ENCODE measurements around the gene BID.
"Not testable (repeated sequence)": the region's sequence is repeated elsewhere in the genome, so short reads cannot be mapped to it uniquely, and the experiment has no call there.

BID gene

DNA sequence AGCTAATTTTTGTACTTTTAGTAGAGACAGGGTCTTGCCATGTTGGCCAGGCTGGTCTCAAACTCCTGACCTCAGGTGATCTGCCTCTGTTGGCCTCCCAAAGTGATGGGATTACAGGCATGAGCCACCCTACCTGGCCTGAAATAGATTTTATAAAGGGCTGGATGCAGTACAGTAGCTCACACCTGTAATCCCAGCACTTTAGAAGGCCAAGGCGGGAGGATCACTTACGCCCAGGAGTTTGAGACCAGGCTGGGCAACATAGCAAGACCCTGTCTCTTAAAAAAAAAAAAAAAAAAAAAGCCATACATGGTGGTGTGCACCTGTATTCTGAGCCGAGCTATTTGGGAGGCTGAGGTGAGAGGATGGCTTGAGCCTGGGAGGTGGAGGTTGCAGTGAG lies 76.0 kb downstream of the BID start:
- not testable (repeated sequence) for DNase-seq

DNA sequence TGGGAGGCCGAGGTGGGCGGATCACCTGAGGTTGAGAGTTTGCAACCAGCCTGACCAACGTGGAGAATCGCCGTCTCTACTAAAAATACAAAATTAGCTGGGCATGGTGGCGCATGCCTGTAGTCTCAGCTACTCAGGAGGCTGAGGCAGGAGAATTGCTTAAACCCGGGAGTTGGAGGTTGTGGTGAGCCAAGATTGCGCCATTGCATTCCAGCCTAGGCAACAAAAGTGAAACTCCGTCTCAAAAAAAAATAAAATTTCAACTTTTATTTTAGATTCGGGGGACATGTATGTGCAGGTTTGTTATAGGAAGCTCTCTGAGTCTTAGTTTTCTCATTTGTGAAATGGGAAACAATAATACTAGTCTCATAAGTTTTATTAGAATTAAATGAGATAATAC lies 77.1 kb downstream of the BID start:
- not testable (repeated sequence) for DNase-seq

DNA sequence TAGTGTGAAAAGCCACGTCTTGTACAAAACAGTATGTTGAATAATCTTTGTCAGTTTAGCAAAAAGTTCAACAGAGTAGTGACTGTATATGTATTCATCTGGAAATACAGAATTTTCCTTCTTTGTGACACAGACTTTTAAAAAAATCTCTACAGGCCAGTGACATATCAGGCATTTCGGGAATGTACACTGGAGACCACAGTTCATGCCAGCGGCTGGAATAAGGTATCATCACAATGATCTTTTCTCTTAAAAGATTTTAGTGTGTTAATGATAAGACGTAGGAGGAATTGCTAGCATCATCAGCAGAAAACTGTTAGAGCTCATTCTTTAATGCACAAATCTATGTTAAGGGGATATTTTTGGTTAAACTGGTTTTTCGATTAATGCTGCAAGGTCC lies 78.3 kb downstream of the BID start:
- no peak for DNase-seq

- DNase-seq, result no peak
These were observed 79.5 kb downstream of the BID start for GRCh38 chr22:17694752-17695151.

DNA sequence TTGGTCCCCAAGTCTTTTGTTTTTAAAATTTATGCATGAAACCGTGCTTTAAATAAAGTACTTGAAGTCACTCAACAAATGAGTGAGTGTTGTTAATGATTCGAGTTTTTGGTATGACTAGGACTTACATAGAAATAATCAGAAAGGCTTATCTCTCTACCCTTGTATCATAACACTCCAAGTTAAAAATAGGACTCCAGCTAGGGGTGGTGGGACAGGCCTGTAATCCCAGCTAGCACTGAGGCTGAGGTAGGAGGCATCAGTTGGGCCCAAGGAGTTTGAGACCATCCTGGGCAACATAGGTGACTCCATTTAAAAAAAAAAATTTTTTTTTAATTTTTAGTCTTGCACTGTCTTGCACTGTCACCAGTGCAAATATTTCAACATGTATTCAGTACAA lies 80.1 kb downstream of the BID start:
- no peak for DNase-seq

DNA sequence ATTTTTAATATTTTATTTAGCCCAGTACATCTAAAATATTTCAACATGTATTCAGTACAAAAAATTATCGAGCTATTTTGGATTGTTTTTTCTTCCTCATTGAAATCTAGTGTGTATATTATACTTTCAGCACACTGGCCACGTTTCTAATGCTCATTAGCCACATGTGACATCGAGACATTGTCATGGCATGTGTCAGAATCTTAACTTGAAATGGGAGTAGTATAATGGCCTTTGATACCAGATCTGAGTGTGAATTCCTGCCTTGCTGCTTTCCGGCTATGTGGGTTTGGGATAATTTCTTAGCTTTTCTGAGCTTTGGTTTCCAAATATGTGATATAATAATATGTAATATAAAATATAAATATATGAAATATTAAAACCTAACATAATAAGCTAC lies 81.4 kb downstream of the BID start:
- DNase-seq, result no peak

DNA sequence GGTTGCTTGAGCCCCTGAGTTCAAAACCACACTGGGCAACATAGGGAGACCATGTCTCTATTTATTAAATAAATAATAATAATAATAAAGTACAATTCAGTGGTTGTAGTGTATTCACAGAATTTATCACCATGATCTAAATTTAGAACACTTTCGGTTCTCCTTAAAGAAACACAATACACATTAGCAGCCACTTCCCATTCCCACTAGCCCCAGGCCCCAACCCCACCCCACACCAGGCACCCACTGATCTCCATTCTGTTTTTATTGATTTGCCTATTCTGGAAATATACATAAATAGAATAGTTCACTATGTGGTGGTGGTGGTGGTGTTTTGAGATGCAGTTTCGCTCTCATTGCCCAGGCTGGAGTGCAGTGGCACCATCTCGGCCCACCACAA lies 90.0 kb downstream of the BID start:
- no peak for DNase-seq

All from CD4-positive, alpha-beta T cell treated with Interleukin-10 for 1 hour (primary cell).